H1 (cell line): ENCODE data around the gene GLT8D2. TPM values are rescaled to one million over a fixed set of nuclear protein-coding genes. Genes with fewer than 3 reads are reported as not detected.

Experiments
- CTCF ChIA-PET: fragments of 300-600 bp; sonication (Branson Sonifier 250); formaldehyde crosslinking; loops from one replicate; lab custom pipeline; 2021; ENCODE audit not compliant: partially characterized antibody; lab: Charles Lee
- POLR2A ChIA-PET: fragments of 300-600 bp; sonication (Branson Sonifier 250); formaldehyde crosslinking; loops from one replicate; lab custom pipeline; 2021; ENCODE audit warnings: inconsistent platforms; ENCODE audit not compliant: partially characterized antibody; lab: Charles Lee
- DNase-seq, 2 experiments: peaks; one replicate each; pipeline versions ENCODE4 v3.0.0 to v3.0.0-alpha.2; 2010 to 2022; ENCODE audit warnings: low spot score in 2 of 2, low read depth in 1 of 2, mixed read lengths in 1 of 2
- FAIRE-seq: peaks from 2 replicates; lab custom pipeline; 2011; peaks lifted over from hg19 to GRCh38; lab: Jason Lieb, UNC
- H2AFZ ChIP-seq: 2 replicates; pipeline ENCODE4 v1.8.1; 2012; ENCODE audit warnings: low read length, inconsistent platforms
- H2AK5ac ChIP-seq: 2 replicates; pipeline ENCODE4 v1.6.1; 2013; ENCODE audit warnings: low read depth, low read length
- H2BK120ac ChIP-seq: replicated peaks from 2 replicates; pipeline ENCODE3; 2013; ENCODE audit warnings: low read depth, low read length, inconsistent platforms
- H2BK12ac ChIP-seq: 2 replicates; pipeline ENCODE4 v1.6.1; 2013; ENCODE audit warnings: low read depth, low read length
- H2BK15ac ChIP-seq: 2 replicates; pipeline ENCODE4 v1.6.1; 2013; ENCODE audit warnings: low read length
- H2BK20ac ChIP-seq: 2 replicates; pipeline ENCODE4 v1.6.1; 2013; ENCODE audit warnings: low read length
- H2BK5ac ChIP-seq: 2 replicates; pipeline ENCODE4 v1.6.1; 2013; ENCODE audit warnings: low read depth, low read length
- H3K14ac ChIP-seq: 2 replicates; pipeline ENCODE4 v1.6.1; 2013; ENCODE audit warnings: inconsistent platforms; ENCODE audit not compliant: insufficient read length
- H3K18ac ChIP-seq: 2 replicates; pipeline ENCODE4 v1.6.1; 2013; ENCODE audit warnings: low read length; ENCODE audit errors: extremely low read depth
- H3K23ac ChIP-seq: 2 replicates; pipeline ENCODE4 v1.6.1; 2013; ENCODE audit warnings: inconsistent platforms; ENCODE audit not compliant: insufficient read length
- H3K23me2 ChIP-seq: 2 replicates; pipeline ENCODE4 v1.6.1; 2013; ENCODE audit warnings: low read depth, low read length
- H3K27ac ChIP-seq: 2 replicates; pipeline ENCODE4 v1.6.1; 2011; ENCODE audit warnings: low read depth, low read length, inconsistent platforms
- H3K27me3 ChIP-seq, 4 experiments: replicated peaks in 1 of 4; 1 replicate in 1 of 4; 2 replicates in 3 of 4; pipeline versions ENCODE4 v1.6.1 to v1.8.1; 2011 to 2013; ENCODE audit warnings: low read length in 3 of 4, mild to moderate bottlenecking in 3 of 4, inconsistent platforms in 2 of 4, mixed read lengths in 2 of 4, moderate library complexity in 1 of 4; ENCODE audit not compliant: control insufficient read depth in 3 of 4, insufficient read depth in 3 of 4; ENCODE audit errors: extremely low read depth in 1 of 4
- H3K36me3 ChIP-seq, 4 experiments: 2 replicates each; pipeline versions ENCODE4 v1.6.1 to v1.8.1; 2011 to 2013; ENCODE audit warnings: mild to moderate bottlenecking in 4 of 4, low read length in 3 of 4, moderate library complexity in 2 of 4, control low read depth in 1 of 4, inconsistent platforms in 1 of 4; ENCODE audit not compliant: insufficient read depth in 4 of 4, control insufficient read depth in 2 of 4
- H3K4ac ChIP-seq: replicated peaks from 2 replicates; pipeline ENCODE3; 2013; ENCODE audit warnings: low read length, low read depth, mixed read lengths, inconsistent platforms; ENCODE audit not compliant: insufficient read length
- H3K4me1 ChIP-seq, 4 experiments: replicated peaks in 1 of 4; 1 replicate in 1 of 4; 2 replicates in 3 of 4; pipeline versions ENCODE4 v1.6.1 to v1.8.1; 2011 to 2013; ENCODE audit warnings: low read length in 3 of 4, inconsistent platforms in 2 of 4, mixed read lengths in 1 of 4; ENCODE audit not compliant: insufficient read depth in 4 of 4, control insufficient read depth in 3 of 4
- H3K4me2 ChIP-seq, 2 experiments: 2 replicates each; pipeline versions ENCODE4 v1.6.1 to v1.8.1; 2011 to 2013; ENCODE audit warnings: low read depth in 2 of 2, low read length in 2 of 2, control low read depth in 1 of 2, inconsistent platforms in 1 of 2, mild to moderate bottlenecking in 1 of 2; ENCODE audit not compliant: insufficient read depth in 1 of 2
- H3K4me3 ChIP-seq, 4 experiments: fragments of 200-600, 300-600 bp in 1 of 4; sonication (generic), shearing (Covaris generic), sonication (Bioruptor Twin) in 1 of 4; 2 replicates each; pipeline versions ENCODE4 v1.5.1 to v1.8.1; 2011 to 2016; ENCODE audit warnings: low read length in 4 of 4, low read depth in 3 of 4, control low read depth in 2 of 4, inconsistent platforms in 2 of 4, mild to moderate bottlenecking in 2 of 4, mixed read lengths in 1 of 4, moderate library complexity in 1 of 4; ENCODE audit not compliant: insufficient read depth in 2 of 4; ENCODE audit errors: extremely low read depth in 1 of 4
- H3K56ac ChIP-seq: replicated peaks from 2 replicates; pipeline ENCODE3; 2013; ENCODE audit warnings: low read depth, mild to moderate bottlenecking, mixed read lengths, low read length, inconsistent platforms; ENCODE audit not compliant: insufficient read length
- H3K79me1 ChIP-seq: 2 replicates; pipeline ENCODE4 v1.6.1; 2013; ENCODE audit warnings: low read depth, low read length, control low read depth
- H3K79me2 ChIP-seq, 2 experiments: 2 replicates each; pipeline versions ENCODE4 v1.6.1 to v1.8.1; 2012 to 2013; ENCODE audit warnings: low read length in 2 of 2, mild to moderate bottlenecking in 2 of 2, inconsistent platforms in 1 of 2; ENCODE audit not compliant: insufficient read depth in 2 of 2, control insufficient read depth in 1 of 2
- H3K9ac ChIP-seq, 4 experiments: replicated peaks in 1 of 4; 1 replicate in 1 of 4; 2 replicates in 3 of 4; pipeline versions ENCODE4 v1.6.1 to v1.8.1; 2011 to 2013; ENCODE audit warnings: low read depth in 3 of 4, low read length in 3 of 4, control low read depth in 2 of 4, mild to moderate bottlenecking in 2 of 4, moderate library complexity in 2 of 4, inconsistent platforms in 1 of 4; ENCODE audit errors: extremely low read depth in 1 of 4
- H3K9me3 ChIP-seq, 2 experiments: 2 replicates each; pipeline versions ENCODE4 v1.6.1 to v1.8.1; 2012 to 2013; ENCODE audit warnings: mild to moderate bottlenecking in 2 of 2, moderate library complexity in 2 of 2, control low read depth in 1 of 2, inconsistent platforms in 1 of 2, low read depth in 1 of 2, low read length in 1 of 2, mixed read lengths in 1 of 2; ENCODE audit not compliant: insufficient read depth in 2 of 2
- H4K20me1 ChIP-seq, 2 experiments: replicated peaks in 1 of 2; 2 replicates each; pipeline versions ENCODE3 to v1.8.1; 2011 to 2013; ENCODE audit warnings: inconsistent platforms in 2 of 2, low read length in 2 of 2, mild to moderate bottlenecking in 1 of 2; ENCODE audit not compliant: insufficient read depth in 2 of 2, control insufficient read depth in 1 of 2
- H4K5ac ChIP-seq: 2 replicates; pipeline ENCODE4 v1.6.1; 2013; ENCODE audit warnings: low read length, low read depth, mixed read lengths, inconsistent platforms; ENCODE audit not compliant: insufficient read length
- H4K8ac ChIP-seq: 2 replicates; pipeline ENCODE4 v1.8.0; 2013; ENCODE audit warnings: mild to moderate bottlenecking, moderate library complexity, low read length, inconsistent platforms; ENCODE audit not compliant: insufficient read depth; ENCODE audit errors: extremely low read depth
- H4K91ac ChIP-seq: replicated peaks from 2 replicates; pipeline ENCODE3; 2013; ENCODE audit warnings: low read length, mixed read lengths, inconsistent platforms; ENCODE audit not compliant: insufficient read length
- POLR2A ChIP-seq, 2 experiments: IDR thresholded peaks; 1 replicate in 1 of 2; 2 replicates in 1 of 2; pipeline ENCODE4 v1.6.1; 2011; ENCODE audit warnings: low read depth in 2 of 2, low read length in 2 of 2, mild to moderate bottlenecking in 2 of 2; ENCODE audit errors: control extremely low read depth in 1 of 2
- SAP30 ChIP-seq: fragments of 300-600 bp; sonication (generic); IDR thresholded peaks from 2 replicates; pipeline ENCODE4 v1.7.1; 2012; ENCODE audit warnings: low read length, moderate library complexity, mild to moderate bottlenecking, inconsistent platforms; ENCODE audit not compliant: insufficient read depth, insufficient replicate concordance
- TEAD4 ChIP-seq: IDR thresholded peaks from 2 replicates; pipeline ENCODE4 v1.6.1; 2012; ENCODE audit warnings: low read depth, low read length, inconsistent platforms, mixed read lengths
- WGBS, 2 experiments: shearing (Covaris generic) in 1 of 2; methylation state at CpG; one replicate each; pipeline versions ENCODE4 v1.1.6 to v1.1.7; 2013 to 2015; ENCODE audit warnings: low lambda C conversion rate in 2 of 2, mixed read lengths in 2 of 2, inconsistent platforms in 1 of 2, low coverage in 1 of 2, missing lambda C conversion rate in 1 of 2; ENCODE audit not compliant: insufficient replicate concordance in 2 of 2, insufficient coverage in 1 of 2, insufficient read length in 1 of 2; ENCODE audit errors: extremely low coverage in 1 of 2, missing lambda C conversion rate in 1 of 2; 5-methylcytosine and 5-hydroxymethylcytosine counted together
- polyA plus RNA-seq, 7 experiments: library from polyadenylated mRNA; depleted of rRNA in 3 of 7; stranded (reverse) in 5 of 7; unstranded in 2 of 7; fragments of >200 nt in 5 of 7; fragments of 200-250 nt in 2 of 7; gene quantifications; 1 replicate in 5 of 7; 2 replicates in 1 of 7; 4 replicates in 1 of 7; pipeline versions ENCODE4 v1.2.1 to v1.2.3, GENCODE V29; 2011 to 2013; ENCODE audit warnings: missing spikeins in 2 of 7, mixed read lengths in 2 of 7
- total RNA-seq: library from RNA; stranded (reverse); fragmentation: NEBNext Ultra II Directional; extraction: Animal tissue kit (Norgen Biotek cat#: 25700); gene quantifications from 2 replicates; pipeline ENCODE4 v1.2.1, GENCODE V29; 2021

The GLT8D2 gene
- total and polyA plus RNA-seq, 2 of the 8 experiments (the other 6 are each of a cell fraction or from before 2014, with no cell fraction given): 6.8 to 9.8 TPM

GRCh38 chr12:104049278-104049902, 597 bp downstream of the GLT8D2 start:
- Histone ChIP-seq H3K4me1 (peaks cover 0 to 3% (median 1%) of the 10 kb centered on the region in 4 experiments; a peak in 3 of 7 replicates), H2BK12ac (no peak overlapping the region), H3K56ac (peak overlapping the region; percentile 37), H3K14ac (no peak overlapping the region), H3K4ac (no peak overlapping the region), H3K9ac (peak overlapping the region in 3 of 4 experiments; percentile 36 to 58 (median 52); a peak in 6 of 7 replicates), H2BK5ac (0 out of 2 replicates have a peak overlapping the region, but pooled peaks have one; percentile 37), H3K79me2 (no peaks in the 10 kb centered on the region), H2AFZ (peak overlapping the region; percentile 97), H3K9me3 (no peaks in the 10 kb centered on the region), H2BK20ac (peak overlapping the region; percentile 48; the same call in 1 of the 2 replicates), H3K18ac (no peak overlapping the region; the same call in 1 of the 2 replicates), H4K91ac (no peak overlapping the region), H4K8ac (no peak overlapping the region), H3K4me2 (peak overlapping the region; percentile 80 to 85), H3K27me3 (peaks cover 0 to 3% (median 0%) of the 10 kb centered on the region in 4 experiments; a peak in 2 of 7 replicates), H3K36me3 (no peaks in the 10 kb centered on the region), H2AK5ac (no peak overlapping the region), H4K5ac (no peak overlapping the region), H3K23me2 (peaks cover 11% of the 10 kb centered on the region), H3K23ac (no peak overlapping the region), H2BK120ac (no peak overlapping the region), H2BK15ac (peak overlapping the region; percentile 55; the same call in 1 of the 2 replicates), H3K4me3 (peak overlapping the region; percentile 48 to 74 (median 61)), H4K20me1 (no peaks in the 10 kb centered on the region), H3K27ac (no peak overlapping the region), H3K79me1 (no peaks in the 10 kb centered on the region)
- 28% methylated on average over 9 of the region's 9 CpGs; no CpG with 5 or more reads in 1 of the 2 experiments for WGBS, 2 experiments
- FAIRE-seq (peak; percentile 45), DNase-seq (no peak)
- TF ChIP-seq SAP30 (no peak), POLR2A (IDR thresholded peaks at IDR 0.05; ENCODE audit: control extremely low read depth in 1 of 2, low read depth in 2 of 2, low read length in 2 of 2) (no peak), TEAD4 (0 out of 2 replicates have a peak, but pooled peaks have one; percentile 8)
- ChIA-PET CTCF (interaction anchor here (0.6 to 1.2 kb wide), 2 partner anchors 9 kb away, joined by 3 read pairs; no protein-coding TSS in a partner anchor), POLR2A (interaction anchor here (1.4 to 2.4 kb wide), 3 partner anchors 14 to 84 kb away, joined by 4 to 7 read pairs (median 4); partner anchors contain the start of genes HCFC2 and TDG)
